T-helper 22 cell (primary cell): ENCODE results near the gene TIPARP.
"Not testable (repeated sequence)": the region's sequence is repeated elsewhere in the genome, so short reads cannot be mapped to it uniquely, and the experiment has no call there.

Source experiments
- DNase-seq: peaks from one replicate; pipeline ENCODE4 v3.0.0-alpha.2; 2020; ENCODE audit warnings: low read depth

The TIPARP gene

DNA sequence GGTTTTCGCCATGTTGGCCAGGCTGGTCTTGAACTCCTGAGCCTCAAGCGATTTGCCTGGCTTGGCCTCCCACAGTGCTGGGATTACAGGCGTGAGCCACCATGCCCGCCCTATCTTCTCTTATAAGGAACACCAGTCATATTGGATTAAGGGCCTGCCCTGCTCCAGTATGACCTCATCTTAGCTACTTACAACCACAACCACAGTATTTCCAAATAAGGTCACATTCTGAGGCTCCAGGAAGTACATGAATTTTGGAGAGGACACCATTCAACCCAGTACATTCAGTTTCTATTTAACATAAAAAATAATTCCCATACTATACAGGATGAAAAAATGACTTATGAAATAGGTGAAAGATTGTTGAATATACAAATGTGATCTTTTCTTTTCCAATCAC lies 37.6 kb downstream of the TIPARP start:
- not testable (repeated sequence) for DNase-seq

GRCh38 chr3:156716105-156716862 lies 41.9 kb downstream of the TIPARP start:
- DNase-seq: no peak

DNA sequence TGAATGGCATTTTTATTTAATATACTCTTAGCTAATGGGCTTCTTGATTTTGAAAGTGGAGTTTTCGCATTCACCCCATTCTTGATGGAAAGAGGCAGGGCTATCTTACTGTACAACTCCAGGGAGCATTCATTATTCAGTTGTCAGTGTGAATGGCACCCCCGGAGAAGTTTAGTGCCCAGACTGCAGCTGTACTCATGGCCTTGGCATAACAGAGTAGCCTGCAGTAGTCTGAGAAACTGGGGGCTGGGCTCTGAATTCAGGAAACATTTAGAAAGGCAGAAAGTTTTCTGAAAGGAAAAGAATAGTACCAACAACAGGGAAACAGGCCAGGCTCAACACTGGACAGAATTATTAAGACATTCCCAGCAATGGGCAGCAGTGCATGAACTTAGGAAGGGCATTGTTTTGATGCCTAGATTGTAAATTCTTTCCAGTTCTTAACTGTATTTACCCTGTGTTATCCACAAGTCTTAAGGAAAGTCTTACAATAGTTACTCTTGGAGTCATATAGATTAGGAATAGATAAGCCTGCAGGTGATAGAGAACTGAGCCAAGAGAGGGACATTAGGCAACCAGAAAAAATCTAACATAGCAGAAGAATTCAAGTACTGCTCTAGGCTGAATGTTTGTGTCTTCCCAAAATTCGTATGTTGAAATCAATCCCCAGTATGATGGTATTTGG lies 44.4 kb downstream of the TIPARP start:
- DNase-seq: no peak

DNA sequence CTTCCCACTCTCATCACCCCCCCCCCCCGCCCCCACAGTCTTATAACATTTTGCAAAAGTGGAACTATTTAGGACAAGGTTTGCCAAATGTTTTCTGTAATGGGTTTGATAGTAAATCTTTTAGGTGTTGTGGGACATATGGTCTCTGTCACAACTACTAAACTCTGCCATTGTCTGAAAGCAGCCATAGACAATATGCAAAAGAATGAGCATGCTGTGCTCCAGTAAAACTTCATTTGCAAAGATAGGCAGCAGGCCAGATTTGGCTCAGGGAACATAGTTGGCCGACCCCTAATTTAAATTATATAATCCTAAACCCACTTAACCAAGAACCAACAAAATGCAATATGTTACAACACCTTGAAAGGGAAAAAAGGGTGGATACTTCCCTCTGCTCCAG lies 46.4 kb downstream of the TIPARP start:
- no peak for DNase-seq

- no peak for DNase-seq
Observed at GRCh38 chr3:156721687-156722618, 47.6 kb downstream of the TIPARP start.

- DNase-seq: no peak
Observed at GRCh38 chr3:156723182-156723619, 48.8 kb downstream of the TIPARP start.

DNA sequence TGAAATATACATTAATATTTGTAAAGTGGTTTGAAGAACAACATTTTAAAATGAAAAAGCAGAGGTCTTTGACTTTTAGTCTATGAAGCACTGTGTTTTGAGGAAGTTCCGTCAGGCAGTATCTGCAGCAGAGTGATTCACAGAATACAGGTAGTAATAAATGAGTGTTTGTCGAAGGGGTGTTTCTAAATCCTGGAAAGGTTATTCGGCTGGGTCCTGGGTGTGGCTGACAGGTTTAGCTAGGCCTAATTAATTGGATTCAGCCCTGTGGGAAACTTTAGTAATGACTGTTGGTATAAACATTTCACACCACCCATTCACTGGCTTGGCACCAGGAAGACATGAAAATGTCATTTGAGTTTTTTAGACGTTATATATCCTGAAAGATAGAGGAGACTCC lies 51.3 kb downstream of the TIPARP start:
- no peak for DNase-seq

GRCh38 chr3:156726456-156726855 lies 52.1 kb downstream of the TIPARP start:
- DNase-seq: no peak

- no peak for DNase-seq
Observed at GRCh38 chr3:156727519-156728205, 53.3 kb downstream of the TIPARP start.

- no peak for DNase-seq
Observed at GRCh38 chr3:156728267-156728985, 54.0 kb downstream of the TIPARP start.

- DNase-seq: no peak
Observed at GRCh38 chr3:156729460-156730179, 55.2 kb downstream of the TIPARP start.

DNA sequence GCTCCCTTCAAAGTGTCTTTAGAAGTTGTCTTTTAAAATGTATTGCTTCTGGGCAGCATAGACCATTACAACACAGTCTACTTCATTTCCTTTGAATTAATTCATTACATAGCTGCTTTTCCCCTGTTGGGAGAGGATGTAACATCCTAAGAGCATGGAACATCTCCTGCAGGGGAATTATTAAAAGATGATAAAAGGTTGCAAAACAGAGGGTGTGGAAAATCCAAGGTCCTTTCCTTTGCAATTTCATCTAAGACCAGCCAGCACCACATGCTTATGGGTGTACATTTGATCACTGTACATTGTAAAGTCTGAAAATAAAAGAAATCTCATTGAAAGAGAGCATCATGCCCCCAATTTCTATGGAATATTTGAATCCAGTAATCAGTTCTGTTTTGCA lies 57.4 kb downstream of the TIPARP start:
- DNase-seq: no peak

GRCh38 chr3:156732261-156732660 lies 57.9 kb downstream of the TIPARP start:
- no peak for DNase-seq

DNA sequence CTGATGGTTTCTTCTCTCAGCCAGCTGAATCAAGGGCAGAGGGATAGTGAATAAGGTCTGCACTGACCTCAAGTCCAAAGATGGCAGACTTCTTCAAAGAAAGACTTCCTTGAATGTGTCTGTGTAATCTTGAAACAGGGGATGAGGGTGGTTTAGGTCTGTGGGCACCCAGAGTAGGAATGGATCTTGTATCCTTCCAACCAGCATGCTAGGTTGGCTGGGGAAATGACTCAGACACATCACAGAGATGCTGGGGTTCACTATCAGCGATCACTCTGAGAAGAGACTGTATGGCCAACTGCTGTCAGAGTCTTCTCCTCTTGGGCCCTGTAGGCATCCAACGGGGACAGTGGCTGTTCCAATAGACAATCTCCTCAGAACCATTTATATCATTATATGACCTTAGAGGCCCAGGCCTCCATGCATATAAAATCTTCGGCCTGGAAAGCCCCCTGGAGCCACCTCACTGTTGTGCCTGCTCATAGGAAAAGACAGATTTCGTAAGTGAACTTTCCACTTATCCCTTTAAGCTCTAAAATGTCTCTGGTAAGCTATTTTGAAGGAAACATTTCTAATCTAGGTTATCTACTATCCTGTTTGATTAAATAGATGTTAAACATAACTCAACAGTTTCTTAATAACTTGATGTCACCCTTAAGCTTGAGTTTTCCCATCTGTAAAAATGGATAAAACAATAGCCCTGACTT lies 58.5 kb downstream of the TIPARP start:
- DNase-seq: no peak

DNA sequence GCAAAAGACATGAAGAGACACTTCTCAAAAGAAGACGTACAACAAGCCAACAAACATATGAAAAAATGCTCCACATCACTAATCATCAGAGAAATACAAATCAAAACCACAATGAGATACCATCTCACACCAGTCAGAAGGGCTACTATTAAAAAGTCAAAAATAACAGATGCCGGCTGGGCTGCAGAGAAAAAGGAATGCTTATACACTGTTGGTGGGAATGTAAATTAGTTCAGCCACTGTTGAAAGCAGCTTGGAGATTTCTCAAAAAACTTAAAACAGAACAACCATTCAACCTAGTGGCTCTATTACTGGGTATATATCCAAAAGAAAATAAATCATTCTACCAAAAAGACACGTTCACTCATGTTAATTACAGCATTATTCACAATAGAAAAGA lies 60.3 kb downstream of the TIPARP start:
- not testable (repeated sequence) for DNase-seq

DNA sequence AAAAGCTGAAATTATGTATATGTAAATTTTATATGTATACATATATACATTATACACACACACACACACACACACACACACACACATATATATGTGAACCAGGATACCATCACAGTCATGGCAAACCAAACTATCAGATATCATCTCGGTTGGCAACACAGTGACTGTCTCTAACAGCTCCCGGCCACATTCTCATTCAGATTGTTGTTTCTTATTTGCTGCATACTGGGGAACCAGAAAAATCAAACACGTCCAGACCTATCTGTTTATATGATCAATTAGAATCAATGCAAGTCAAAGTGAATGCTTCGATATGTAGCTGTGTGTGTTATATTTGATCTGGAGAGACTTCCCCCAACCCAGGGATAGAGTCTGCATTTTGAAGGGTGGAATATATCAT lies 61.1 kb downstream of the TIPARP start:
- DNase-seq: no peak

GRCh38 chr3:156737049-156737448 lies 62.7 kb downstream of the TIPARP start:
- not testable (repeated sequence) for DNase-seq

GRCh38 chr3:156738251-156738650 lies 63.9 kb downstream of the TIPARP start:
- DNase-seq: no peak

DNA sequence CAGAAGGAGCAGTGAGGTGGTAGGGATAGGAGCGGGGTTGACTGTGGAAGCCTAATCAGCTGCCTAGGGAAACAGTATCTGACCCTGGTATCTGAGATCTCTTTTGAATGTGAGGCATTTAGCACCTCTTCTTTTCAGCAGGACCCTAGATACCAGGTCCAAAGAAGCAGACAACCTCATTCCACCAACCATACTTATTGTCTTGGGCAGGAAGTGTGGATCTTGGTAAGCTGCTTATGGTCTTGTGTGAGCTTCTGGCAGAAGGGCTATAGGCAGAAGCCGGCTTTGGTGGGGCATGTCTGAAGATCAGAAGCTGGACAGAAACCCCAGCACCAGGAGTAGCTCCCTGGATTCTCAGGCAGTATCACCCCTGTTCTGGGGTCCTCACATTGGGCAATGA lies 65.6 kb downstream of the TIPARP start:
- DNase-seq: no peak

- not testable (repeated sequence) for DNase-seq
Observed at GRCh38 chr3:156740581-156740980, 66.2 kb downstream of the TIPARP start.
